GM19455 (cell line): Measurements from ENCODE around the gene TSPAN18.

Experiments
- ATAC-seq: cut with Tn5 transposase; IDR thresholded peaks from one replicate; pipeline ENCODE4 v1.9.1; 2021; ENCODE audit not compliant: unreplicated experiment

TSPAN18 gene

GRCh38 chr11:44910591-44910990, 183.8 kb downstream of the TSPAN18 start:
- no peak for ATAC-seq

- no peak for ATAC-seq
These were observed 184.5 kb downstream of the TSPAN18 start for GRCh38 chr11:44911029-44911814.

GRCh38 chr11:44912270-44912987, 185.7 kb downstream of the TSPAN18 start:
- no peak for ATAC-seq

- no peak for ATAC-seq
These were observed 186.7 kb downstream of the TSPAN18 start for GRCh38 chr11:44913502-44913901.

GRCh38 chr11:44914105-44914504, 187.3 kb downstream of the TSPAN18 start:
- no peak for ATAC-seq

GRCh38 chr11:44915004-44915403, 188.2 kb downstream of the TSPAN18 start:
- no peak for ATAC-seq

GRCh38 chr11:44915621-44916020, 188.9 kb downstream of the TSPAN18 start:
- no peak for ATAC-seq

GRCh38 chr11:44916331-44916730, 189.6 kb downstream of the TSPAN18 start:
- ATAC-seq = no peak

- ATAC-seq = no peak
These were observed 190.1 kb downstream of the TSPAN18 start for GRCh38 chr11:44916801-44917385.

- ATAC-seq = no peak
These were observed 191.0 kb downstream of the TSPAN18 start for GRCh38 chr11:44917741-44918140.

GRCh38 chr11:44920451-44920850, 193.7 kb downstream of the TSPAN18 start:
- no peak for ATAC-seq

GRCh38 chr11:44923115-44923514, 196.4 kb downstream of the TSPAN18 start:
- no peak for ATAC-seq

GRCh38 chr11:44923806-44924205, 197.0 kb downstream of the TSPAN18 start:
- no peak for ATAC-seq

GRCh38 chr11:44926036-44926435, 199.3 kb downstream of the TSPAN18 start:
- ATAC-seq = no peak

- ATAC-seq = no peak
These were observed 200.5 kb downstream of the TSPAN18 start for GRCh38 chr11:44927174-44927661.

- no peak for ATAC-seq
These were observed 201.4 kb downstream of the TSPAN18 start for GRCh38 chr11:44928144-44928543.

GRCh38 chr11:44928816-44929215, 202.1 kb downstream of the TSPAN18 start:
- no peak for ATAC-seq

GRCh38 chr11:44930588-44931302, 204.0 kb downstream of the TSPAN18 start:
- no peak for ATAC-seq

GRCh38 chr11:44931466-44931865, 204.7 kb downstream of the TSPAN18 start:
- no peak for ATAC-seq

- no peak for ATAC-seq
These were observed 207.3 kb downstream of the TSPAN18 start for GRCh38 chr11:44934110-44934509.

GRCh38 chr11:44934735-44935250, 208.0 kb downstream of the TSPAN18 start:
- no peak for ATAC-seq
